Endothelial cell of umbilical vein (primary cell): ENCODE measurements around the gene BNC2. TPM values are rescaled to one million over a fixed set of nuclear protein-coding genes. Genes with fewer than 3 reads are reported as not detected.

Experiments
- BruUV-seq: library from RNA; stranded (reverse); fragments of 400-500 nt; replicated peaks from 2 replicates; lab custom pipeline; 2021; lab: Mats Ljungman, UMichigan
- CTCF ChIA-PET: fragments of 300-600, 350-600 bp; sonication (Branson Sonifier 250); formaldehyde crosslinking; loops from one replicate; lab custom pipeline; 2021; ENCODE audit warnings: antibody characterized with exemption, inconsistent platforms; lab: Charles Lee
- POLR2A ChIA-PET: fragments of 300-600, 350-600 bp; sonication (Branson Sonifier 250); formaldehyde crosslinking; loops from one replicate; lab custom pipeline; 2021; ENCODE audit warnings: antibody characterized with exemption, inconsistent platforms; lab: Charles Lee
- DNase-seq: peaks from one replicate; pipeline ENCODE4 v3.0.0-alpha.2; 2011; ENCODE audit warnings: low read depth, low spot score
- FAIRE-seq: peaks from 2 replicates; lab custom pipeline; 2011; peaks lifted over from hg19 to GRCh38; lab: Jason Lieb, UNC
- H2AFZ ChIP-seq: 2 replicates; pipeline ENCODE4 v1.6.0; 2012; ENCODE audit warnings: low read depth, low read length, control low read depth, inconsistent platforms
- H3K27ac ChIP-seq: 2 replicates; pipeline ENCODE4 v1.5.1; 2011; ENCODE audit warnings: low read depth, mild to moderate bottlenecking, control low read depth, low read length, moderate library complexity; ENCODE audit not compliant: insufficient read depth
- H3K27me3 ChIP-seq, 2 experiments: 2 replicates each; pipeline versions ENCODE4 v1.6.0 to v1.6.1; 2011; ENCODE audit warnings: low read length in 2 of 2, mixed read lengths in 1 of 2; ENCODE audit not compliant: control insufficient read depth in 2 of 2, insufficient read depth in 2 of 2
- H3K36me3 ChIP-seq, 2 experiments: 2 replicates in 1 of 2; 3 replicates in 1 of 2; pipeline ENCODE4 v1.5.1; 2011; ENCODE audit warnings: low read length in 2 of 2, mild to moderate bottlenecking in 1 of 2, moderate library complexity in 1 of 2; ENCODE audit not compliant: control insufficient read depth in 2 of 2, insufficient read depth in 2 of 2; ENCODE audit errors: extremely low read depth in 1 of 2
- H3K4me1 ChIP-seq: 3 replicates; pipeline ENCODE4 v1.5.1; 2011; ENCODE audit warnings: mild to moderate bottlenecking, low read length; ENCODE audit not compliant: control insufficient read depth, insufficient read depth; ENCODE audit errors: extremely low read depth
- H3K4me2 ChIP-seq: 2 replicates; pipeline ENCODE4 v1.6.1; 2011; ENCODE audit warnings: low read length, control low read depth, mixed read lengths; ENCODE audit not compliant: insufficient read depth
- H3K4me3 ChIP-seq, 3 experiments: fragments of 200-600 bp in 1 of 3; sonication (generic), shearing (Covaris generic) in 1 of 3; replicated peaks in 1 of 3; 2 replicates each; pipeline ENCODE4 v1.5.1; 2011 to 2016; ENCODE audit warnings: control low read depth in 3 of 3, low read length in 3 of 3, mild to moderate bottlenecking in 2 of 3, inconsistent platforms in 1 of 3, low read depth in 1 of 3, moderate library complexity in 1 of 3; ENCODE audit not compliant: insufficient read depth in 1 of 3
- H3K79me2 ChIP-seq: 2 replicates; pipeline ENCODE4 v1.6.0; 2012; ENCODE audit warnings: low read length, inconsistent platforms; ENCODE audit not compliant: control insufficient read depth, insufficient read depth
- H3K9ac ChIP-seq: replicated peaks from 2 replicates; pipeline ENCODE3; 2011; ENCODE audit warnings: low read length, control low read depth; ENCODE audit not compliant: insufficient read depth; ENCODE audit errors: extremely low read depth
- H3K9me1 ChIP-seq: replicated peaks from 3 replicates; pipeline ENCODE4 v1.6.0; 2011; ENCODE audit warnings: mild to moderate bottlenecking, low read length; ENCODE audit not compliant: control insufficient read depth, insufficient read depth; ENCODE audit errors: extremely low read depth
- H3K9me3 ChIP-seq: replicated peaks from 2 replicates; pipeline ENCODE4 v1.5.1; 2012; ENCODE audit warnings: low read length, inconsistent platforms; ENCODE audit not compliant: control insufficient read depth, insufficient read depth
- H4K20me1 ChIP-seq: replicated peaks from 2 replicates; pipeline ENCODE3; 2011; ENCODE audit warnings: mild to moderate bottlenecking, low read length; ENCODE audit not compliant: control insufficient read depth, insufficient read depth; ENCODE audit errors: extremely low read depth
- CTCF ChIP-seq, 2 donors: IDR thresholded peaks; 1 replicate in 1 of 2; 2 replicates in 1 of 2; pipeline ENCODE4 v1.5.1; 2011; ENCODE audit warnings: low read length in 2 of 2, mild to moderate bottlenecking in 2 of 2, moderate library complexity in 2 of 2, control low read depth in 1 of 2, inconsistent platforms in 1 of 2, low read depth in 1 of 2; ENCODE audit not compliant: insufficient read depth in 1 of 2; ENCODE audit errors: extremely low read depth in 1 of 2
- EZH2 ChIP-seq: IDR thresholded peaks from 2 replicates; pipeline ENCODE4 v1.6.1; 2012; ENCODE audit warnings: borderline replicate concordance, low read depth, mild to moderate bottlenecking, moderate library complexity, low read length, inconsistent platforms; ENCODE audit not compliant: severe bottlenecking
- FOS ChIP-seq: IDR thresholded peaks from 2 replicates; pipeline ENCODE4 v1.6.1; 2011; ENCODE audit warnings: mild to moderate bottlenecking, low read length, moderate library complexity, borderline replicate concordance; ENCODE audit not compliant: insufficient read depth
- GATA2 ChIP-seq: IDR thresholded peaks from 2 replicates; pipeline ENCODE4 v1.7.0; 2011; ENCODE audit warnings: low read depth, mild to moderate bottlenecking, moderate library complexity, mixed read lengths, low read length; ENCODE audit not compliant: insufficient read length, insufficient read depth
- JUN ChIP-seq: IDR thresholded peaks from 2 replicates; pipeline ENCODE4 v1.6.1; 2011; ENCODE audit warnings: borderline replicate concordance, low read depth; ENCODE audit not compliant: insufficient read length, insufficient read depth
- MAX ChIP-seq: IDR thresholded peaks from 2 replicates; pipeline ENCODE4 v1.6.1; 2011; ENCODE audit not compliant: insufficient read depth, insufficient read length
- MYC ChIP-seq: IDR thresholded peaks from one replicate; pipeline ENCODE4 v1.6.1; 2011; ENCODE audit warnings: mild to moderate bottlenecking, low read depth, low read length
- POLR2A ChIP-seq: IDR thresholded peaks from 2 replicates; pipeline ENCODE4 v1.6.1; 2012; ENCODE audit warnings: low read depth, mild to moderate bottlenecking, control low read depth, low read length
- POLR2AphosphoS5 ChIP-seq: IDR thresholded peaks from 2 replicates; pipeline ENCODE4 v1.6.1; 2012; ENCODE audit warnings: low read depth, mild to moderate bottlenecking, control low read depth, low read length, moderate library complexity; ENCODE audit not compliant: insufficient read depth
- dilution Hi-C: fragments of 300-500 bp; cut with MboI; formaldehyde crosslinking; loops from one replicate; pipeline ENCODE4 v1.15.0; 2019; ENCODE audit warnings: low sequenced_read_pairs; ENCODE audit not compliant: extremely low pct_ligation_motif_present
- intact Hi-C: fragments of 100-400 bp; cut with micrococcal nuclease; formaldehyde crosslinking; loops from one replicate; pipeline ENCODE4 v1.10.0; 2022
- polyA plus RNA-seq, 4 experiments: library from polyadenylated mRNA; depleted of rRNA in 3 of 4; stranded (reverse) in 3 of 4; unstranded in 1 of 4; fragments of >200 nt; gene quantifications; 2 replicates each; pipeline versions ENCODE4 v1.2.1 to v1.2.3, GENCODE V29; 2011 to 2012; ENCODE audit warnings: missing spikeins in 1 of 4
- total RNA-seq: library from RNA; stranded (reverse); gene quantifications from 2 replicates; pipeline ENCODE4 v1.2.3, GENCODE V29; 2021

Gene BNC2
- total and polyA plus RNA-seq, 2 donors (not counting 3 experiments of a cell fraction or from before 2014, with no cell fraction given) = 12.1 to 34.3 TPM

DNA sequence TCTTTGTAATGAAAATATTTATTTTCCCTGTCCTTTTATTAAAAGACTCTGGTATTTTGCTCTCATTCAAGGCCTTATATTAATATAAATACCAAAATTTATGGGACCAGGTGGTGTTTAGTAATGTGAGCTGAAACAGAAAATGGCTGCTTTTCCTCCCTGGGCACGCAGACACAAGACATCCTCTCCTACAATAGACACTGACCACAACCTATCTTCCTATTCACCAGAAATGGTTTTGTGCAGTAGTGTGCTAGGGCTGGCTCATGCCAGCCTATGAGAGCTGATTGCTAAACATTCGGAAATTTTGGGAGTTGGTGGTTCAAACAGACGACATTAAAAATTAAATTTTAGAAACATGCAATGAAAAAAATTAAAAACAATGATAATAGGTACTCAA lies 338.2 kb downstream of the BNC2 start:
- BruUV-seq = no TSS peak

More for the DNA sequence above, 338.2 kb downstream of the BNC2 start:
- H3K27ac ChIP-seq = peak overlapping the region; percentile 74
- no peaks in the 10 kb centered on the region for H3K27me3 ChIP-seq
- DNase-seq = no peak
- peak overlapping the region; percentile 55 for H2AFZ ChIP-seq
- CTCF ChIA-PET = interaction anchor here (0.6 to 1.4 kb wide), 2 partner anchors 10 to 33 kb away, joined by 3 to 5 read pairs; no protein-coding TSS in a partner anchor
- H3K9ac ChIP-seq = peak overlapping the region; percentile 34
- intact Hi-C loops = loop anchor here (2.0 to 5.0 kb wide), 2 partner anchors 95 to 175 kb away; no protein-coding TSS in a partner anchor
- H3K79me2 ChIP-seq = no peaks in the 10 kb centered on the region
- H3K4me2 ChIP-seq = peak overlapping the region; percentile 43
- no peaks in the 10 kb centered on the region for H3K36me3 ChIP-seq
- FAIRE-seq = no peak
- POLR2A ChIA-PET = no interaction called here
- H3K9me3 ChIP-seq = no peaks in the 10 kb centered on the region
- no peaks in the 10 kb centered on the region for H3K9me1 ChIP-seq
- TF ChIP-seq EZH2 (no peak), JUN (no peak), FOS (no peak), CTCF (IDR thresholded peaks at IDR 0.05; ENCODE audit: extremely low read depth in 1 of 2, insufficient read depth in 1 of 2, low read depth in 1 of 2, low read length in 2 of 2) (no peak), GATA2 (no peak), POLR2AphosphoS5 (no peak), MYC (no peak), MAX (no peak), POLR2A (no peak)
- no peak overlapping the region for H3K4me3 ChIP-seq
- dilution Hi-C loops = no loop called here
- H4K20me1 ChIP-seq = no peaks in the 10 kb centered on the region
- H3K4me1 ChIP-seq = peaks cover 22% of the 10 kb centered on the region
